SK-N-SH treated with all-trans-retinoic acid at 6 μM for 48 hours (cell line): ENCODE data around the gene TPSD1.

Source experiments
- ATAC-seq: fragments of 200-7000 bp; cut with Tn5 transposase; 3 replicates; pipeline ENCODE4 v1.9.1; 2020; ENCODE audit warnings: mild to moderate bottlenecking, moderate library complexity
- ARNTL ChIP-seq: fragments of 450-650 bp; formaldehyde crosslinking; IDR thresholded peaks from 2 replicates; pipeline ENCODE4 v1.5.0; 2020; ENCODE audit warnings: low read depth, mild to moderate bottlenecking, moderate library complexity, borderline replicate concordance
- BACH2 ChIP-seq: fragments of 250-450 bp; sonication (Bioruptor Pico); IDR thresholded peaks from 2 replicates; pipeline ENCODE4 v1.9.0; 2021; ENCODE audit warnings: mild to moderate bottlenecking, borderline replicate concordance
- CSDC2 ChIP-seq: fragments of 250-450 bp; sonication (Bioruptor Pico); IDR thresholded peaks from 2 replicates; pipeline ENCODE4 v1.5.0; 2020; ENCODE audit warnings: mild to moderate bottlenecking, moderate library complexity
- ESRRG ChIP-seq: fragments of 250-450 bp; sonication (Bioruptor Pico); IDR thresholded peaks from 2 replicates; pipeline ENCODE4 v1.6.1; 2021; ENCODE audit warnings: mild to moderate bottlenecking
- GLIS3 ChIP-seq: fragments of 250-450 bp; sonication (Bioruptor Pico); IDR thresholded peaks from 2 replicates; pipeline ENCODE4 v1.5.0; 2020; ENCODE audit warnings: mild to moderate bottlenecking, moderate library complexity
- ISL1 ChIP-seq: fragments of 250-450 bp; sonication (Bioruptor Pico); IDR thresholded peaks from 2 replicates; pipeline ENCODE4 v2.1.2; 2022; ENCODE audit warnings: mild to moderate bottlenecking, moderate library complexity
- OSR1 ChIP-seq: fragments of 250-450 bp; sonication (Bioruptor Pico); IDR thresholded peaks from 2 replicates; pipeline ENCODE4 v1.8.0; 2022; ENCODE audit warnings: moderate library complexity, mild to moderate bottlenecking, inconsistent platforms
- PATZ1 ChIP-seq: fragments of 250-450 bp; sonication (Bioruptor Pico); IDR thresholded peaks from 2 replicates; pipeline ENCODE4 v1.8.0; 2020; ENCODE audit warnings: mild to moderate bottlenecking, moderate library complexity, borderline replicate concordance
- POU6F1 ChIP-seq: fragments of 250-450 bp; sonication (Bioruptor Pico); IDR thresholded peaks from 2 replicates; pipeline ENCODE4 v1.8.0; 2021; ENCODE audit warnings: low read depth, mild to moderate bottlenecking, moderate library complexity, borderline replicate concordance
- PPARA ChIP-seq: fragments of 250-450 bp; sonication (Bioruptor Pico); IDR thresholded peaks from 2 replicates; pipeline ENCODE4 v1.5.0; 2020; ENCODE audit warnings: mild to moderate bottlenecking, borderline replicate concordance
- SNAI2 ChIP-seq: fragments of 250-450 bp; sonication (Bioruptor Pico); IDR thresholded peaks from 2 replicates; pipeline ENCODE4 v1.5.0; 2020; ENCODE audit warnings: mild to moderate bottlenecking, moderate library complexity
- TCF4 ChIP-seq: fragments of 250-450 bp; sonication (Bioruptor Pico); IDR thresholded peaks from 2 replicates; pipeline ENCODE4 v1.8.0; 2021; ENCODE audit warnings: mild to moderate bottlenecking, moderate library complexity, borderline replicate concordance
- TOX ChIP-seq: fragments of 250-450 bp; sonication (Bioruptor Pico); IDR thresholded peaks from 2 replicates; pipeline ENCODE4 v1.8.0; 2021; ENCODE audit warnings: mild to moderate bottlenecking, moderate library complexity, borderline replicate concordance
- TSHZ2 ChIP-seq: fragments of 250-450 bp; sonication (Bioruptor Pico); IDR thresholded peaks from 2 replicates; pipeline ENCODE4 v1.5.0; 2020; ENCODE audit warnings: mild to moderate bottlenecking, moderate library complexity
- ZC3H10 ChIP-seq: fragments of 250-450 bp; sonication (Bioruptor Pico); IDR thresholded peaks from 2 replicates; pipeline ENCODE4 v1.5.1; 2021; ENCODE audit warnings: mild to moderate bottlenecking, moderate library complexity
- ZFP3 ChIP-seq: fragments of 250-450 bp; sonication (Bioruptor Pico); IDR thresholded peaks from 2 replicates; pipeline ENCODE4 v1.5.0; 2020; ENCODE audit warnings: mild to moderate bottlenecking, moderate library complexity
- ZFP30 ChIP-seq: fragments of 450-650 bp; formaldehyde crosslinking; IDR thresholded peaks from 2 replicates; pipeline ENCODE4 v1.5.0; 2022; ENCODE audit warnings: mild to moderate bottlenecking, moderate library complexity
- ZNF70 ChIP-seq: fragments of 450-650 bp; formaldehyde crosslinking; IDR thresholded peaks from 2 replicates; pipeline ENCODE4 v1.5.0; 2020; ENCODE audit warnings: mild to moderate bottlenecking, moderate library complexity
- ZNF8 ChIP-seq: fragments of 450-650 bp; formaldehyde crosslinking; IDR thresholded peaks from 2 replicates; pipeline ENCODE4 v1.5.0; 2020; ENCODE audit warnings: mild to moderate bottlenecking, moderate library complexity
- TF ChIP-seq, protein P1 (sequence below): fragments of 250-450 bp; sonication (Bioruptor Pico); IDR thresholded peaks from 2 replicates; pipeline ENCODE4 v1.5.1; 2020; ENCODE audit warnings: low read depth, mild to moderate bottlenecking, moderate library complexity

TPSD1 gene

GRCh38 chr16:1216296-1216619 lies 39.6 kb upstream of the TPSD1 start (continued):
- no peak for TF ChIP-seq SNAI2 (CRISPR knock-in tag)

- TF ChIP-seq SNAI2 (CRISPR knock-in tag) (no peak), ZFP3 (no peak), PATZ1 (no peak), ISL1 (CRISPR knock-in tag) (no peak), BACH2 (no peak), GLIS3 (CRISPR knock-in tag) (no peak), ZFP30 (no peak), PPARA (CRISPR knock-in tag) (no peak), OSR1 (CRISPR knock-in tag) (no peak), ZNF8 (no peak), TCF4 (CRISPR knock-in tag) (no peak), TOX (CRISPR knock-in tag) (no peak), TSHZ2 (CRISPR knock-in tag) (no peak), ESRRG (CRISPR knock-in tag) (no peak), ZC3H10 (CRISPR knock-in tag) (no peak), POU6F1 (CRISPR knock-in tag) (no peak)
- TF ChIP-seq, protein P1, sequence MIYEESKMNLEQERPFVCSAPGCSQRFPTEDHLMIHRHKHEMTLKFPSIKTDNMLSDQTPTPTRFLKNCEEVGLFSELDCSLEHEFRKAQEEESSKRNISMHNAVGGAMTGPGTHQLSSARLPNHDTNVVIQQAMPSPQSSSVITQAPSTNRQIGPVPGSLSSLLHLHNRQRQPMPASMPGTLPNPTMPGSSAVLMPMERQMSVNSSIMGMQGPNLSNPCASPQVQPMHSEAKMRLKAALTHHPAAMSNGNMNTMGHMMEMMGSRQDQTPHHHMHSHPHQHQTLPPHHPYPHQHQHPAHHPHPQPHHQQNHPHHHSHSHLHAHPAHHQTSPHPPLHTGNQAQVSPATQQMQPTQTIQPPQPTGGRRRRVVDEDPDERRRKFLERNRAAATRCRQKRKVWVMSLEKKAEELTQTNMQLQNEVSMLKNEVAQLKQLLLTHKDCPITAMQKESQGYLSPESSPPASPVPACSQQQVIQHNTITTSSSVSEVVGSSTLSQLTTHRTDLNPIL (CRISPR knock-in tag) = no peak
- TF ChIP-seq, all 23 proteins: peak for 0
- no peak for ATAC-seq
Observed at GRCh38 chr16:1216681-1217400, 39.0 kb upstream of the TPSD1 start.

DNA sequence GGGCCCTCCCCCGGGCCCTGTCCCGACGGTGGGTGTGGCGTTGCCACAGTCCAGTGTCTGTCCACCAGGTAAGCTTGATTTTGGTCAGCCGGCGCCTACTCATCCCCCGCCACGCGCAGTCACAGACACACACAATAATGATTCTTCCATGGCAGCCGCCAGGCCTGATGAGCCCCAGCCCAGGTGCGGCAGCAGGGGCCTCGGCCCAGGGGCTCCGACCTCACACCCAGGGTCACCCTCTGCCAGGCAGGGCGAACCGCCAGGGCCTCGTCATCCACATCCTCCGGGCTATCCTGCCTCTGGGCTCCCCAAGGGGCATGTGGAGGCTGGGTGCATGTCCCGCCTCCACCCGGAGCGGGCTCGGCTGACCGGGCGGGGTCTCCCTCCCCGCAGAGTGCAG lies 38.3 kb upstream of the TPSD1 start:
- TF ChIP-seq ARNTL (CRISPR knock-in tag) = no peak
- TF ChIP-seq BACH2 = no peak
- TF ChIP-seq POU6F1 (CRISPR knock-in tag) = no peak
- TF ChIP-seq ZC3H10 (CRISPR knock-in tag) = no peak
- no peak for TF ChIP-seq ZNF70 (CRISPR knock-in tag)
- no peak for TF ChIP-seq CSDC2 (CRISPR knock-in tag)
- TF ChIP-seq GLIS3 (CRISPR knock-in tag) = no peak
- no peak for TF ChIP-seq TSHZ2 (CRISPR knock-in tag)
- TF ChIP-seq TCF4 (CRISPR knock-in tag) = no peak
- TF ChIP-seq PPARA (CRISPR knock-in tag) = no peak
- TF ChIP-seq, all 23 proteins: peak for 0
- ATAC-seq = no peak
